ENCODE data around the gene AQP2. TPM values are rescaled to one million over a fixed set of nuclear protein-coding genes. Genes with fewer than 3 reads are reported as not detected.
"Not testable (repeated sequence)": the region's sequence is repeated elsewhere in the genome, so short reads cannot be mapped to it uniquely, and the experiment has no call there.

The AQP2 gene
- total RNA-seq, 3 donors from 2014 or later (not counting 1 experiment from before 2014, with no cell fraction given) = not detected

DNA sequence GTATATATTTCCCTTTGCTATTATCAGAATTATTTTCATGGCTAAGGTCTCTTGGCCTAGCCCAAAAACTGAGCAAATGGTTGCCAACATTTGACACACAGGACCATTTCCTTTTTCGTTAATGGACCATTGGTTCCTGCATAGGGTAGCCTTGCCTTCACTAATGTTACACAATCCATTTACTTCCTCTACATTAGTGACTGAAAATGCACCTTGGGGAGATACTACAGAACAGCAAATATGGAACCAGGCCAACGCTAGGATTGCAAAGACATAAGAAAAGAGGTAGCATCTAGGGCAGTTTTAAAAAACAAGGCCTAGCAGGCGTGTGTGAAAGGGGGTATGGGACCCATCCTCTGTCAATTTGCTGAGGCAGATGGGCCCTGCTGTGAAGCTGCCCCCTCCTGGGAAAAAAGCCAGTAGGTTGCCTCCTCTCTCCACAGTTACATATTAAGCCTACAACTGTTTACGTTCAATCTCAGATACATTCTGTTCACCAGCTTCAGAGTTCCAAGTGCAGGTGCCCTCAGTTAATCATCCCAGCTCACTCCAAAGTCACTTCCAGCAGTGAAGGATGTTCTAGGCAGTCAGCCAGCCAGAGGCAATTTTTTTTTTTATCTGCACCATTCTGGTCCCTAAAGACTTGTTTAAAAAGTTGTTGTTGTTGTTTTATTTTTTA lies 37.2 kb downstream of the AQP2 start:
- no peak overlapping the region for H3K4me3 ChIP-seq (ENCODE audit: low read length)
- ATAC-seq (peak in 1 of 3 donors; percentile 50), DNase-seq (no peak)
- Mint-ChIP-seq H3K27ac (peak overlapping the region in 1 of 2 donors; percentile 14), H3K4me3 (no peak overlapping the region), H3K4me1 (no peaks in the 10 kb centered on the region), H3K27me3 (ENCODE audit: low read depth in 2 of 2) (no peaks in the 10 kb centered on the region), H3K9me3 (no peaks in the 10 kb centered on the region), H3K36me3 (no peaks in the 10 kb centered on the region)
- H3K9me3 ChIP-seq (ENCODE audit: control insufficient read depth, insufficient read depth, low read length) = no peaks in the 10 kb centered on the region
- TF ChIP-seq, protein P1, sequence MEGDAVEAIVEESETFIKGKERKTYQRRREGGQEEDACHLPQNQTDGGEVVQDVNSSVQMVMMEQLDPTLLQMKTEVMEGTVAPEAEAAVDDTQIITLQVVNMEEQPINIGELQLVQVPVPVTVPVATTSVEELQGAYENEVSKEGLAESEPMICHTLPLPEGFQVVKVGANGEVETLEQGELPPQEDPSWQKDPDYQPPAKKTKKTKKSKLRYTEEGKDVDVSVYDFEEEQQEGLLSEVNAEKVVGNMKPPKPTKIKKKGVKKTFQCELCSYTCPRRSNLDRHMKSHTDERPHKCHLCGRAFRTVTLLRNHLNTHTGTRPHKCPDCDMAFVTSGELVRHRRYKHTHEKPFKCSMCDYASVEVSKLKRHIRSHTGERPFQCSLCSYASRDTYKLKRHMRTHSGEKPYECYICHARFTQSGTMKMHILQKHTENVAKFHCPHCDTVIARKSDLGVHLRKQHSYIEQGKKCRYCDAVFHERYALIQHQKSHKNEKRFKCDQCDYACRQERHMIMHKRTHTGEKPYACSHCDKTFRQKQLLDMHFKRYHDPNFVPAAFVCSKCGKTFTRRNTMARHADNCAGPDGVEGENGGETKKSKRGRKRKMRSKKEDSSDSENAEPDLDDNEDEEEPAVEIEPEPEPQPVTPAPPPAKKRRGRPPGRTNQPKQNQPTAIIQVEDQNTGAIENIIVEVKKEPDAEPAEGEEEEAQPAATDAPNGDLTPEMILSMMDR (IDR thresholded peaks at IDR 0.05) = no peak
- no peaks in the 10 kb centered on the region for H3K27me3 ChIP-seq (ENCODE audit: control insufficient read depth, insufficient read depth, low read length)
- H3K27ac ChIP-seq (ENCODE audit: low read length) = no peak overlapping the region
- intact Hi-C loops (cut with micrococcal nuclease) = no loop called here
- 86% methylated on average over 4 of the region's 4 CpGs for WGBS (ENCODE audit: insufficient coverage)
- peaks cover 14% of the 10 kb centered on the region for H3K36me3 ChIP-seq (ENCODE audit: control insufficient read depth, insufficient read depth, low read length)
- H3K4me1 ChIP-seq (ENCODE audit: control insufficient read depth, insufficient read depth, low read length) = peaks cover 6% of the 10 kb centered on the region

DNA sequence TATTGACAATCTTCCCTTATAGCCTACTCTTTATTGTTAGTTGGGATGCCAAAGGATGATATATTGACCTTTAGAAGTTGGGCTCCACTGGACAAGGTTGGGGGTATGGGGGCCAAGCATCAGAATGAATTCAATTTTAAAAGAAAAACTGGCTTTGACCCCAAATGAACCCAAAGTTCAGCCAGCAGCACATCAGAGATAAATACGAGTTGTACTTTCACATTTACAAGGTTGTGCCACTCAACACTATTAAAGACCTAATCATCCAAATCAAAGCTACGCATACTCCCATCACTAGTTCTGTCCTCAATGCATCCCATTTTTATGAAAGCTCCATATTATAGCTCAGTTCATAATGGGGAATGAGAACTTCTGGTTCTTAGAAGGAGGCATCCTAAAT lies 38.9 kb downstream of the AQP2 start:
- H3K4me1 Mint-ChIP-seq; H3K4me3 ChIP-seq (ENCODE audit: low read length); intact Hi-C loops (cut with micrococcal nuclease); H3K4me3 Mint-ChIP-seq; H3K9me3 ChIP-seq (ENCODE audit: control insufficient read depth, insufficient read depth, low read length); DNase-seq; H3K27me3 ChIP-seq (ENCODE audit: control insufficient read depth, insufficient read depth, low read length); ATAC-seq; H3K27ac ChIP-seq (ENCODE audit: low read length); H3K36me3 Mint-ChIP-seq; H3K27me3 Mint-ChIP-seq (ENCODE audit: low read depth in 2 of 2); H3K9me3 Mint-ChIP-seq; H3K27ac Mint-ChIP-seq; H3K4me1 ChIP-seq (ENCODE audit: control insufficient read depth, insufficient read depth, low read length): not testable (repeated sequence)
- peaks cover 20% of the 10 kb centered on the region for H3K36me3 ChIP-seq (ENCODE audit: control insufficient read depth, insufficient read depth, low read length)
- no CpG with 5 or more reads among the region's 2 CpGs for WGBS (ENCODE audit: insufficient coverage)

DNA sequence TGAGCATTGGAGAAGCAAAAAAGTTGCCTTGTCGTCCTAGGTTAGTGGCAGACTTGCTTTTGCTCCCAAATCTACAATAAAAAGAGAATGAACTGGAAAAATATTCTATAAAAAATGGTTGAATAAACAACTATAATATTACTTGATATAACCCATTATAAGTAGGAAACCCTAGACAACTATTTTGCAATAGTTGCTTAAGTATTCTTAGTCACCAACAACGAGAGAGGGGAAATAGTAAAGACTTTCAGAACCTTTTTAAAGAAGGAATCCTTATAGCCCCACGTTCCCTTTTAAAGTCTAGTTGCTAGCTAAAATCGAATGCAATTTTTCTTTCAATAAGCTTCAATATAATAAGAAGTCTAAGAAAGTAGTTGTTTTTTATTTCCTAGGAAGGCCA lies 39.7 kb downstream of the AQP2 start:
- TF ChIP-seq, protein P1 (IDR thresholded peaks at IDR 0.05) = no peak
- no peak overlapping the region for H3K27ac Mint-ChIP-seq
- Histone ChIP-seq H3K4me1 (ENCODE audit: control insufficient read depth, insufficient read depth, low read length) (no peaks in the 10 kb centered on the region), H3K4me3 (ENCODE audit: low read length) (no peak overlapping the region), H3K27me3 (ENCODE audit: control insufficient read depth, insufficient read depth, low read length) (no peaks in the 10 kb centered on the region), H3K36me3 (ENCODE audit: control insufficient read depth, insufficient read depth, low read length) (peaks cover 21% of the 10 kb centered on the region), H3K27ac (ENCODE audit: low read length) (no peak overlapping the region), H3K9me3 (ENCODE audit: control insufficient read depth, insufficient read depth, low read length) (no peaks in the 10 kb centered on the region)
- no peaks in the 10 kb centered on the region for H3K27me3 Mint-ChIP-seq (ENCODE audit: low read depth in 2 of 2)
- H3K36me3 Mint-ChIP-seq = no peaks in the 10 kb centered on the region
- no peaks in the 10 kb centered on the region for H3K9me3 Mint-ChIP-seq
- H3K4me3 Mint-ChIP-seq = no peak overlapping the region
- H3K4me1 Mint-ChIP-seq = no peaks in the 10 kb centered on the region
- WGBS (ENCODE audit: insufficient coverage) = no CpG with 5 or more reads among the region's 4 CpGs
- DNase-seq (no peak), ATAC-seq (no peak)
- intact Hi-C loops (cut with micrococcal nuclease) = no loop called here

DNA sequence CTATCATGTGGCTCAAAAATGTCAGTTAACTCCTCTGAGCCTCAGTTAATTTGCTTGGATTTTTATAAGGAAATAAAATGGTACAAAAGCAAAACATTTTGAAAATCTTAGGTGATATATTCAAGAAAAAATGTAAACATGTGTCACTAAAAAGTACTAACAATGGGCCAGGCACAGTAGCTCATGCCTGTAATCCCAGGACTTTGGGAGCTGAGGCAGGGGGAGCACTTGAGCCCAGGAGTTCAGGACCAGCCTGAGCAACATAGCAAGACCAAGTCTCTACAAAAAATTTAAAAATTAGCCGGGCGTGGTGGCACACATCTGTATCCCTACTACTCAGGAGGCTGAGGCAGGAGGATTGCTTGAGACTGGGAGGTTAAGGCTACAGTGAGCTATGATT lies 47.9 kb downstream of the AQP2 start:
- no peaks in the 10 kb centered on the region for H3K9me3 Mint-ChIP-seq
- Histone ChIP-seq H3K9me3 (ENCODE audit: control insufficient read depth, insufficient read depth, low read length) (no peaks in the 10 kb centered on the region), H3K4me1 (ENCODE audit: control insufficient read depth, insufficient read depth, low read length) (no peaks in the 10 kb centered on the region), H3K27me3 (ENCODE audit: control insufficient read depth, insufficient read depth, low read length) (no peaks in the 10 kb centered on the region), H3K4me3 (ENCODE audit: low read length) (no peak overlapping the region), H3K36me3 (ENCODE audit: control insufficient read depth, insufficient read depth, low read length) (peaks cover 23% of the 10 kb centered on the region), H3K27ac (ENCODE audit: low read length) (no peak overlapping the region)
- no peak for ATAC-seq
- H3K36me3 Mint-ChIP-seq = no peaks in the 10 kb centered on the region
- no peaks in the 10 kb centered on the region for H3K27me3 Mint-ChIP-seq (ENCODE audit: low read depth in 2 of 2)
- DNase-seq = no peak
- WGBS (ENCODE audit: insufficient coverage) = 100% methylated on average over 2 of the region's 2 CpGs
- TF ChIP-seq, protein P1 (IDR thresholded peaks at IDR 0.05) = no peak
- intact Hi-C loops (cut with micrococcal nuclease) = no loop called here
- H3K4me1 Mint-ChIP-seq = no peaks in the 10 kb centered on the region
- H3K4me3 Mint-ChIP-seq = no peak overlapping the region
- H3K27ac Mint-ChIP-seq = no peak overlapping the region
